GM10266 (cell line): ENCODE measurements around the gene MRPL12.
A peak's percentile ranks its signal among the peaks of the same experiment; 100 is the strongest.

Source experiments
- DNase-seq: peaks from one replicate; pipeline ENCODE4 v3.0.0; 2012; ENCODE audit errors: extremely low spot score
- TF ChIP-seq, protein P1 (sequence below): IDR thresholded peaks from 2 replicates; pipeline ENCODE4 v1.5.1; 2012; ENCODE audit warnings: mild to moderate bottlenecking, low read depth; ENCODE audit not compliant: control insufficient read depth, insufficient read depth; ENCODE audit errors: missing control alignments

The MRPL12 gene

DNA sequence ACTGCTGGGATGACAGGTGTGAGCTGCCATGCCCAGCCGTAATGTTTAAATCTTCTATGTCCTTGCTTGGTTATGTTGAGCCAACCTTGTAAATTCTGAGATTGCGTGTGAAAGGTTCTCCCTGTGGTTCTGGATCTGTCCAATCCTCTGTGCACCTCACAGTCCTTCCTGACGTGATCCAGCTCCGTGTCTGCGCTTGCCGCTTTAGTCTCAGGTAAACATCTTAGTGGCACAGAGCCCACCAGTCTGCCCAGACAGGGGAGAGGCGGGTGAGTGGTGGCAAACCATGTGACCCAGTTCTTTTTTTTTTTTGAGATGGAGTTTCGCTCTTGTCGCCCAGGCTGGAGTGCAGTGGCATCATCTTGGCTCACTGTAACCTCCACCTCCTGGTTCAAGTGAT lies 22.8 kb downstream of the MRPL12 start:
- TF ChIP-seq, protein P1, sequence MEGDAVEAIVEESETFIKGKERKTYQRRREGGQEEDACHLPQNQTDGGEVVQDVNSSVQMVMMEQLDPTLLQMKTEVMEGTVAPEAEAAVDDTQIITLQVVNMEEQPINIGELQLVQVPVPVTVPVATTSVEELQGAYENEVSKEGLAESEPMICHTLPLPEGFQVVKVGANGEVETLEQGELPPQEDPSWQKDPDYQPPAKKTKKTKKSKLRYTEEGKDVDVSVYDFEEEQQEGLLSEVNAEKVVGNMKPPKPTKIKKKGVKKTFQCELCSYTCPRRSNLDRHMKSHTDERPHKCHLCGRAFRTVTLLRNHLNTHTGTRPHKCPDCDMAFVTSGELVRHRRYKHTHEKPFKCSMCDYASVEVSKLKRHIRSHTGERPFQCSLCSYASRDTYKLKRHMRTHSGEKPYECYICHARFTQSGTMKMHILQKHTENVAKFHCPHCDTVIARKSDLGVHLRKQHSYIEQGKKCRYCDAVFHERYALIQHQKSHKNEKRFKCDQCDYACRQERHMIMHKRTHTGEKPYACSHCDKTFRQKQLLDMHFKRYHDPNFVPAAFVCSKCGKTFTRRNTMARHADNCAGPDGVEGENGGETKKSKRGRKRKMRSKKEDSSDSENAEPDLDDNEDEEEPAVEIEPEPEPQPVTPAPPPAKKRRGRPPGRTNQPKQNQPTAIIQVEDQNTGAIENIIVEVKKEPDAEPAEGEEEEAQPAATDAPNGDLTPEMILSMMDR, result no peak
- no peak for DNase-seq

DNA sequence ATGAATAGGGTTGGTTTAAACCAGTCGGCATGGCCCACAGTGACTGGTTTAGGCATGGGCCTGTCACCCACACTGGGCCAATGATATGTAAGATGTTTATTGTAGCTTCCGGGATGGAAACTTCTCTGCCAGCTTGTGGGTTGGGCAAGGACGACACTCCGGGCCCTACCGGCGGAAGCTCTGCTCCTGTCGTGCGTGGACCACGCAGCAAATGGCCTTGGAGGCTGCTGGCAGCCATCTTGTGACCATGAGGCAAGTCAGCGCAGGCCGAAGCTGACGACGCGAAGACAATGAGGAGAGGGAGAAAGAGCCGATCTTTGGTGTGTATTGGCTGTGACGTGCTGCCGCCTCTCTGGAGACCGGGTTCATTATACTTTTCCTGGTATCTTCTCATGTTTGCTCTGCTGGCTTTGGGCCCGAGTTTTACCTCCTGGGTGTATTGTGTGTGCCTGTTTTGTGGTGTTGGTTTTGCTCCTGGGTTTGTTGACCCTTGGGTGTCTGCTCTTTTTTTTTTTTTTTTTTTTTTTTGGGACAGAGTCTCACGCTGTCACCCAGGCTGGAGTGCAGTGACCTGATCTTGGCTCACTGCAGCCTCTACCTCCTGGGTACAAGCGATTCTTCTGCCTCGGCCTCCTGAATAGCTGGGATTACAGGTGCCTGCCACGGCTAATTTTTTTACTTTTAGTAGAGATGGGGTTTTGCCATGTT lies 24.3 kb downstream of the MRPL12 start:
- DNase-seq, result no peak
- TF ChIP-seq, protein P1, result no peak

DNA sequence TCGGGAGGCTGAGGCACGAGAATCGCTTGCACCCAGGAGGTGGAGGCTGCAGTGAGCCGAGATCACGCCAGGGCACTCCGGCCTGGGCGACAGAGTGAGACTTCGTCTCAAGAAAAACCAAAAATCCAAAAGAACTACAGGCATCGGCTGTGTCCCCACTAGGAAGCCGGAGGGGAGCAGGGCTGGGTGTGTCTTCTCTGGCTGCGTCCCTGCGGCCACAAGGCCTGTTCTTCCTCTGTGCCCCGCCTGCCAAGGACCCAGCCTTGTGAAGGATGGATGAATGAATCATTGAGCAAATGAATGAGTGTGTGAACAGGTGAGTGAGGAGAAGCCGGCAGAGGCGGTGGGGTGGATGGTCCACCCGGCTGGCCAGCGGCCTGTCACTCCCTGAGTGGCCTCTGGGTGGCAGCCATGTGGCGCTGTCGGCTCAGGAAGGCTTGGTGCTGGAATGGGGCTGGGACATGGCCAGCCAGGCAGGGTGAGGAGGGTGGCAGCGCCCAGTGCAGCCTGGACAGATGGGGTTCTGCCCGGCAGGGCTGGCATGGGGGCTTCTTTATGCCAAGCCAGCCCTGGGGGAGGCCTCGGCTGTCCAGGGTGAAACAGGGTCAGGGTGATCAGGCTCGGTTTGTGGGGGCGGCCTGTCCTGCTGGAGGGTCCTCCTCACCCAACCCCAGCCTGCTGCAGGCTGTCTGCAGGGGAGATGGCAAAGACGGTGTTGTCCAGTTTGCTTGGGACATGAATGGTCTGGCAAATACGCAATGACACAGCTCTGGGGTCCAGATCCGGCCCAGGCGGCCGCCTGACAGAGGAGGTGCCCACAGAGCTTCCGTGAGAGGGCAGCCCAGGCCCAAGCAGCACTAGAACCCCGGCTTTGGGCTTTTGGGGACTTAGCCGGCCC lies 30.6 kb downstream of the MRPL12 start:
- DNase-seq, result peak; percentile 94
- TF ChIP-seq, protein P1, result peak; percentile 98

DNA sequence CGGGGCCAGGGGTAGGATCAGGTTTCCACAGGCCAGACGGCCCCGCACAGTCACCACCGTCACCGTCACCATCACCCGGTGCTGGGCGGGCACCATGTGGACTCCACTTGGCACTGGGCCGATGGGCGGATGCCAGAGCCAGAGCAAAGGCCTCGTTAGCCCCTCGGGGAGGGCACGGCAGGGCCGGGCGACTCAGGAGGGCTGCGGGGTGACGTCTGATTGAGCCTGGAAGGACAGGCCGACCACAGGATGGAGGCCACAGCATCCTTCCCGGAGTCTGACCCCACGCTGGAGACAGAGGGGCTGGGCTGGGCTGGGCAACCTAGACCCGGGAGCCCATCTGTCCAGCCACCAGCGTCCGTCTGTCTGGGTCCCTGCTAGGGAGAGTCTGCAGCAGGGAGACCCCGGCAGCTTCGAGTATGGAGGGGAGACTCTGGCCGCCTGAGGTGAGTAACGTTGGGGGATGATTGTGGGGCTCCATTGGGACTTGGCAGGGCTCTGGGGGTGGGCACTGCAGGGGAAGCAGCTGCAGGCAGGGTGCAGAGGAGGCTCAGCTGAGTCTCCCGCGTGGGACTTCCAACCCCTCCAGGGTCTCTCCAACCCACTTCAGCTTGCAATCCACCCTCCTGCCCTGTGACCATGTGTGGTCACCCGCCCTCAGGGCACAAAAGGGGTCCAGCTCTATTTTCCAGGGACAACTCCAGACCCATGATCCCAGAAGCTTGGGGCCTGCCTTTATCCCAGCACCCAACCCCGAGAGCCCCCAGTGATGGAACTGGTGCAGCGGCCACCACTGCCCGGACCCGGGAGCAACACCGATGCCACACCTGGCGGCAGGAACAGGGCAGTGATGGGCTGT lies 31.5 kb downstream of the MRPL12 start:
- no peak for DNase-seq
- TF ChIP-seq, protein P1, result no peak

DNA sequence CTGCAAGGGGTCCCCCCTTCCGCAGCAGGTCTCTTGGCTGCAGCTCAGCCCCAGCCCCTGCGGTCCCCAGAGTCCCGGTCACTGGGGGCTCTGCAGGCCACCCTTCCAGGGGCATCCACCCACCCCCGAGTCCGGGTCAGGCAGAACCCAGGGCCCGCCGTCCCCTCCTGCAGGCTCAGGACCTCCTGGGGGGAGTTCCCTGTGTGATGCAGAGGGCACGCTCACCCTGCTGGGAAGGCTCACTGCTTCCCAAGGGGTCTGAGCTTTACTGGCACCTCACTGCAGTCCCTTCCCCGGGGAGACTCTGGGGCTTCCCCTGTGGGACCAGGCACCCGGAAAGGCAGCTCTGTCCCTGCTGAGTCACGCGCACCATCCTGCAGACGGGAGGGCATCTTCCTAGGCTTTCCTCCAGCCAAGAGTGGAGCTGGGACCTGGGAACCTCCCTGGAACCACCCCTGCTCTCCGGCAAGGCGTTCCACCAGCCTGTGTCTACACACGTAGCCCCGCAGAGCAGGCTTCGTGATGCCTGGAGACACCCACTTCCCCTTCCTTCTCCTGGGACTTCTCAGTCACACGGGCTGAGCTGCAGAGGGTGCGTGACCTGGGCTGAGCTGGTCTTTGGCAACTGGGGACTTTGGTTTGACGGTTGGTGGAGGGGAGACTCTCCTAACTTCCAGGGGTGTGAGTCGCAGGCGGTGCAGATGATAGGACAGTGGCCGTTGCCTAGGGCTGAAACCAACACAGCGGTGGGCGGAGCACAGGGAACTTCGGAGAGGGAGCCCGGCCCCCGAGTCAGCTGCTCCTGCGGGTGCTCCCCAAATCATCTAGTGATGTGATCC lies 32.3 kb downstream of the MRPL12 start:
- peak; percentile 75 for DNase-seq
- TF ChIP-seq, protein P1, result no peak
